ENCODE data around the gene PDE1C. TPM values are rescaled to one million over a fixed set of nuclear protein-coding genes. Genes with fewer than 3 reads are reported as not detected.

Gene PDE1C
- total RNA-seq, 1 experiment from 2014 or later = not detected

DNA sequence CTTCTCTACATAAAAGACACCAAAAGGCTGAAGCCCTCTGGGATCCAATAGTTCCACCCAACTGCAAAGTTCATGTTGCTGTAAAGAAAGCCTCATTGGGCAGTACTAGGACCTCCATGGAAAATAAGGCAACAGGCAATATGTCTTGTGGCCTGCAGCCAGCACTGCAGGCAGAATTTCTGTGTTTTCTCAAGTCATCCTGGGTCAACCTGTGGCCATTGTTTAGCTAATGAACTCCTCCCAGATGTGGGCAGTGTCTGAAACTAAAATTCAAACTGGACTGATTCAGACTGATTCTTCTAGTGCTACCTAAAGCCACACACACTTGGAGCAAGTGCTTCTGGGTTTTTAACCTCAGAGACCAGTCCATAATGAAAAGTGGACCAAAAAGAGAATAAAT, 241.7 kb downstream of the PDE1C start:
- no peak for DNase-seq (ENCODE audit: low spot score)
- H3K4me1 ChIP-seq (ENCODE audit: insufficient read depth, low read length, poor library complexity, severe bottlenecking) = no peaks in the 10 kb centered on the region
- peaks cover 16% of the 10 kb centered on the region for H3K27me3 ChIP-seq (replicated peaks; ENCODE audit: insufficient read depth, low read depth, low read length, poor library complexity)
- BruUV-seq (replicated peaks) = no TSS peak
- no peaks in the 10 kb centered on the region for H3K9me3 ChIP-seq (ENCODE audit: low read depth, low read length, poor library complexity, severe bottlenecking)
- TF ChIP-seq, protein P1, sequence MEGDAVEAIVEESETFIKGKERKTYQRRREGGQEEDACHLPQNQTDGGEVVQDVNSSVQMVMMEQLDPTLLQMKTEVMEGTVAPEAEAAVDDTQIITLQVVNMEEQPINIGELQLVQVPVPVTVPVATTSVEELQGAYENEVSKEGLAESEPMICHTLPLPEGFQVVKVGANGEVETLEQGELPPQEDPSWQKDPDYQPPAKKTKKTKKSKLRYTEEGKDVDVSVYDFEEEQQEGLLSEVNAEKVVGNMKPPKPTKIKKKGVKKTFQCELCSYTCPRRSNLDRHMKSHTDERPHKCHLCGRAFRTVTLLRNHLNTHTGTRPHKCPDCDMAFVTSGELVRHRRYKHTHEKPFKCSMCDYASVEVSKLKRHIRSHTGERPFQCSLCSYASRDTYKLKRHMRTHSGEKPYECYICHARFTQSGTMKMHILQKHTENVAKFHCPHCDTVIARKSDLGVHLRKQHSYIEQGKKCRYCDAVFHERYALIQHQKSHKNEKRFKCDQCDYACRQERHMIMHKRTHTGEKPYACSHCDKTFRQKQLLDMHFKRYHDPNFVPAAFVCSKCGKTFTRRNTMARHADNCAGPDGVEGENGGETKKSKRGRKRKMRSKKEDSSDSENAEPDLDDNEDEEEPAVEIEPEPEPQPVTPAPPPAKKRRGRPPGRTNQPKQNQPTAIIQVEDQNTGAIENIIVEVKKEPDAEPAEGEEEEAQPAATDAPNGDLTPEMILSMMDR (conservative IDR thresholded peaks at IDR 0.05; ENCODE audit: low read depth, low read length) = no peak
- TF ChIP-seq EZH2 (IDR thresholded peaks at IDR 0.05; ENCODE audit: borderline replicate concordance, low read depth, low read length, poor library complexity, severe bottlenecking) = no peak
- intact Hi-C loops (cut with micrococcal nuclease; ENCODE audit: unreplicated experiment) = no loop called here
- H3K36me3 ChIP-seq (ENCODE audit: insufficient read depth, low read length, poor library complexity, severe bottlenecking) = no peaks in the 10 kb centered on the region
- no peak overlapping the region for H3K27ac ChIP-seq (ENCODE audit: low read depth, low read length, poor library complexity, severe bottlenecking)
- no peak overlapping the region for H3K4me3 ChIP-seq (ENCODE audit: low read depth, low read length, poor library complexity, severe bottlenecking)
- ChIA-PET CTCF (no interaction called here), POLR2A (ENCODE audit: low non-redundant PET) (no interaction called here)

DNA sequence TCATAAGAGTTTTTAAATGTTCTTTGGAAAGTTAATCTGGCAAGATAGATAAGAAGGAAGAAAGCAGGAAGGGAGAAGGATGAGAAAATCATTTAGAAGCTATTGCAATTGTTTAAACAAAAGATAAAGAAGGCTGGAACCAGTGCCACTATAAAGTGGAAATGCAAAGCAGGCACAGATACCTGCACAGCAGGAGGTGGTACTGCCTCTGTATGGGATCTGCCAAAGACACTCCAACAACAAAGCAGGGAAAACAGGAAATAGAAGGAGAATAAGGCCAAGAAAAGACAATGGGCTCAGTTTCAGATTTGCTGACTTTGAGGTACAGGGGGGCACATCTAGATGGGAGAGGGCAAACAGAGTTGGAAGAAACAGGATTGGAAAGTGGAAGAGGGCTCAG, 244.6 kb downstream of the PDE1C start:
- intact Hi-C loops (cut with micrococcal nuclease; ENCODE audit: unreplicated experiment) = no loop called here
- ChIA-PET POLR2A (ENCODE audit: low non-redundant PET) (interaction anchor here (0.6 kb wide), 1 partner anchor 555 kb away, joined by 3 read pairs; no protein-coding TSS in a partner anchor), CTCF (no interaction called here)
- no peaks in the 10 kb centered on the region for H3K4me1 ChIP-seq (ENCODE audit: insufficient read depth, low read length, poor library complexity, severe bottlenecking)
- H3K4me3 ChIP-seq (ENCODE audit: low read depth, low read length, poor library complexity, severe bottlenecking) = no peak overlapping the region
- H3K27me3 ChIP-seq (replicated peaks; ENCODE audit: insufficient read depth, low read depth, low read length, poor library complexity) = peaks cover 38% of the 10 kb centered on the region
- no peaks in the 10 kb centered on the region for H3K9me3 ChIP-seq (ENCODE audit: low read depth, low read length, poor library complexity, severe bottlenecking)
- TF ChIP-seq EZH2 (IDR thresholded peaks at IDR 0.05; ENCODE audit: borderline replicate concordance, low read depth, low read length, poor library complexity, severe bottlenecking) = no peak
- TF ChIP-seq, protein P1 (conservative IDR thresholded peaks at IDR 0.05; ENCODE audit: low read depth, low read length) = no peak
- H3K27ac ChIP-seq (ENCODE audit: low read depth, low read length, poor library complexity, severe bottlenecking) = no peak overlapping the region
- H3K36me3 ChIP-seq (ENCODE audit: insufficient read depth, low read length, poor library complexity, severe bottlenecking) = no peaks in the 10 kb centered on the region
- DNase-seq (ENCODE audit: low spot score) = peak; percentile 14
- no TSS peak for BruUV-seq (replicated peaks)

DNA sequence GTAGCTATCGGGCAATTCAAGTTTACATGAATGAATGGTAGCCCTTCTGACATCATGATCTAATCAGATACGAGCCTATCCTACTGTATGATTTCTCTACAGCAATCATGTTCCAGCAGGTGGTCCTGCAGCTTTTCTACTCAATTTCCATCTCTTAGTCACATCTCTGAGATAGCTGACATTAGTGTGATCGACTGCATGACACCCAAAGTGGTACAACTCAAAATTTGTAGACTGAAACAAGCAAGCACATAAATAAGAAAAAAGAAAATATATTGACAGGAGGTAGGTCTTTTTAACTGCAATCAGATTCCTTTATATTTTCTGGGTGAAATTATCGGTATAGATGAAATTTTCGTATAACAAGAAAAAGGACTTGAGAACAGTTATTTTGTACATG, 251.2 kb downstream of the PDE1C start:
- Histone ChIP-seq H3K9me3 (ENCODE audit: low read depth, low read length, poor library complexity, severe bottlenecking) (no peaks in the 10 kb centered on the region), H3K4me3 (ENCODE audit: low read depth, low read length, poor library complexity, severe bottlenecking) (no peak overlapping the region), H3K27me3 (replicated peaks; ENCODE audit: insufficient read depth, low read depth, low read length, poor library complexity) (peaks cover 79% of the 10 kb centered on the region), H3K27ac (ENCODE audit: low read depth, low read length, poor library complexity, severe bottlenecking) (no peak overlapping the region), H3K4me1 (ENCODE audit: insufficient read depth, low read length, poor library complexity, severe bottlenecking) (no peaks in the 10 kb centered on the region), H3K36me3 (ENCODE audit: insufficient read depth, low read length, poor library complexity, severe bottlenecking) (no peaks in the 10 kb centered on the region)
- BruUV-seq (replicated peaks) = no TSS peak
- ChIA-PET CTCF (no interaction called here), POLR2A (ENCODE audit: low non-redundant PET) (no interaction called here)
- no peak for DNase-seq (ENCODE audit: low spot score)
- TF ChIP-seq EZH2 (IDR thresholded peaks at IDR 0.05; ENCODE audit: borderline replicate concordance, low read depth, low read length, poor library complexity, severe bottlenecking) = no peak
- TF ChIP-seq, protein P1 (conservative IDR thresholded peaks at IDR 0.05; ENCODE audit: low read depth, low read length) = no peak
- intact Hi-C loops (cut with micrococcal nuclease; ENCODE audit: unreplicated experiment) = loop anchor here (10.0 kb wide), 1 partner anchor 246 kb away; no protein-coding TSS in a partner anchor

Data from A673 (cell line).